Neural cell (in vitro differentiated cells): Measurements from ENCODE around the gene PROM2. TPM values are rescaled to one million over a fixed set of nuclear protein-coding genes. Genes with fewer than 3 reads are reported as not detected.

Experiments used
- H2AFZ ChIP-seq: fragments of 200-600, 300-800 bp; sonication (generic), shearing (Covaris generic); 2 replicates; pipeline ENCODE4 v1.6.0; 2014; ENCODE audit warnings: low read depth, mild to moderate bottlenecking, antibody characterized with exemption, low read length, moderate library complexity
- H3F3A ChIP-seq: fragments of 200-600 bp; shearing (Covaris generic); 2 replicates; pipeline ENCODE4 v1.6.1; 2016; ENCODE audit warnings: mild to moderate bottlenecking, moderate library complexity, mixed read lengths, antibody characterized with exemption, low read length; ENCODE audit not compliant: insufficient read depth, poor library complexity, severe bottlenecking
- H3K27ac ChIP-seq: fragments of 200-600, 300-800 bp; sonication (generic), shearing (Covaris generic); 2 replicates; pipeline ENCODE4 v1.5.1; 2014; ENCODE audit warnings: mild to moderate bottlenecking, low read length, moderate library complexity
- H3K27me3 ChIP-seq: fragments of 300-800, 200-600 bp; sonication (generic), shearing (Covaris generic); 2 replicates; pipeline ENCODE4 v1.6.0; 2014; ENCODE audit warnings: mild to moderate bottlenecking, low read depth, low read length, moderate library complexity; ENCODE audit not compliant: insufficient read depth
- H3K36me3 ChIP-seq: fragments of 300-800, 200-600 bp; sonication (generic), shearing (Covaris generic); 2 replicates; pipeline ENCODE4 v1.5.1; 2014; ENCODE audit warnings: mild to moderate bottlenecking, antibody characterized with exemption, low read length, moderate library complexity; ENCODE audit not compliant: insufficient read depth
- H3K4me2 ChIP-seq: fragments of 300-800, 200-600 bp; sonication (generic), shearing (Covaris generic); 2 replicates; pipeline ENCODE4 v1.6.0; 2014; ENCODE audit warnings: mild to moderate bottlenecking, low read length
- H3K4me3 ChIP-seq: fragments of 300-800, 200-600 bp; sonication (generic), shearing (Covaris generic); 2 replicates; pipeline ENCODE4 v1.5.1; 2014; ENCODE audit warnings: mild to moderate bottlenecking, low read length, moderate library complexity
- H3K79me2 ChIP-seq: fragments of 200-600 bp; shearing (Covaris generic); replicated peaks from 2 replicates; pipeline ENCODE4 v1.6.0; 2014; ENCODE audit warnings: mild to moderate bottlenecking, low read length, moderate library complexity; ENCODE audit not compliant: insufficient read depth
- H3K9ac ChIP-seq: fragments of 300-800, 200-600 bp; sonication (generic), shearing (Covaris generic); 2 replicates; pipeline ENCODE4 v1.6.1; 2016; ENCODE audit warnings: mild to moderate bottlenecking, low read length, mixed read lengths
- H3K9me2 ChIP-seq: fragments of 200-600 bp; shearing (Covaris generic); 2 replicates; pipeline ENCODE4 v1.6.1; 2016; ENCODE audit warnings: mild to moderate bottlenecking, low read length, mixed read lengths; ENCODE audit not compliant: insufficient read depth
- H3K9me3 ChIP-seq: fragments of 200-600, 300-800 bp; sonication (generic), shearing (Covaris generic); 2 replicates; pipeline ENCODE4 v1.6.1; 2016; ENCODE audit warnings: mild to moderate bottlenecking, mixed run types, low read length, moderate library complexity, mixed read lengths
- H4K20me1 ChIP-seq: fragments of 200-600 bp; shearing (Covaris generic); 2 replicates; pipeline ENCODE4 v1.6.1; 2016; ENCODE audit warnings: mild to moderate bottlenecking, mixed run types; ENCODE audit not compliant: insufficient read depth
- EP300 ChIP-seq: fragments of 450-650 bp; conservative IDR thresholded peaks from 2 replicates; pipeline ENCODE4 v1.6.1; 2014; ENCODE audit warnings: antibody characterized with exemption, mild to moderate bottlenecking, moderate library complexity; ENCODE audit not compliant: poor library complexity, severe bottlenecking
- MXI1 ChIP-seq: fragments of 450-650 bp; conservative IDR thresholded peaks from 2 replicates; pipeline ENCODE4 v1.6.1; 2014; ENCODE audit warnings: antibody characterized with exemption, mild to moderate bottlenecking; ENCODE audit not compliant: poor library complexity, severe bottlenecking
- POLR2AphosphoS5 ChIP-seq: IDR thresholded peaks from 2 replicates; pipeline ENCODE4 v1.6.1; 2012
- RAD21 ChIP-seq: fragments of 450-650 bp; conservative IDR thresholded peaks from 2 replicates; pipeline ENCODE4 v1.6.1; 2014; ENCODE audit warnings: antibody characterized with exemption, mild to moderate bottlenecking, moderate library complexity
- SMC3 ChIP-seq: fragments of 450-650 bp; conservative IDR thresholded peaks from 2 replicates; pipeline ENCODE4 v1.6.1; 2014; ENCODE audit warnings: antibody characterized with exemption, mild to moderate bottlenecking, moderate library complexity; ENCODE audit not compliant: poor library complexity
- TAF1 ChIP-seq: IDR thresholded peaks from 2 replicates; pipeline ENCODE4 v1.6.1; 2012; ENCODE audit warnings: low read depth
- polyA plus RNA-seq: library from polyadenylated mRNA; depleted of rRNA; stranded (reverse); fragments of >200 nt; gene quantifications from 2 replicates; pipeline ENCODE4 v1.2.3, GENCODE V29; 2014
- TF ChIP-seq, protein P1 (sequence below): fragments of 450-650 bp; IDR thresholded peaks from 2 replicates; pipeline ENCODE4 v1.5.1; 2014; ENCODE audit warnings: antibody characterized with exemption, mild to moderate bottlenecking, moderate library complexity; ENCODE audit not compliant: poor library complexity, severe bottlenecking
- TF ChIP-seq, protein P2 (sequence below): IDR thresholded peaks from 2 replicates; pipeline ENCODE4 v1.6.1; 2012; ENCODE audit warnings: borderline replicate concordance

PROM2 gene
- polyA plus RNA-seq, 1 donor from 2014 or later, result 2.2 TPM

DNA sequence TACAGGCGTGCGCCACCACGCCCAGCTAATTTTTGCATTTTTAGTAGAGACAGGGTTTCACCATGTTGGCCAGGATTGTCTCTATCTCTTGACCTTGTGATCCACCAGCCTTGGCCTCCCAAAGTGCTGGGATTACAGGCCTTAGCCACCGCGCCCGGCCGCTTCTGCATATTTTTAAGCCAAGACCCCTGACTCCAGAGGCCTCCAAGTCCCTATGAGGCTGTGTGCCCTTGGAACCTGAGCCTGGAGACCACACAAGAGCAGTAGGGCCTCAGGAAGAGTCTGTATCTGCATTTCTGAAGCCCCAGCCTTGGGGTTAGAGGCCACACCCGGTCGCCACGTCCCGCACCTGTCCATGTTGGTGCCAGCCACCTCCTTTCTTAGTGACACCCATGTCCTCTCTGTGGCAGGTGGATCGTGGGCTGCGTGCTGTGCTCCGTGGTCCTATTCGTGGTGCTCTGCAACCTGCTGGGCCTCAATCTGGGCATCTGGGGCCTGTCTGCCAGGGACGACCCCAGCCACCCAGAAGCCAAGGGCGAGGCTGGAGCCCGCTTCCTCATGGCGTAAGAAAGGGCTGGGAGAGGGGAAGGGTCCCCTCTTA, 5.3 kb downstream of the PROM2 start:
- no peaks in the 10 kb centered on the region for H4K20me1 ChIP-seq
- no peaks in the 10 kb centered on the region for H3K9me2 ChIP-seq
- no peak overlapping the region for H3K4me3 ChIP-seq
- no peak overlapping the region for H3K4me2 ChIP-seq
- no peak overlapping the region for H3K27ac ChIP-seq
- TF ChIP-seq, protein P1, sequence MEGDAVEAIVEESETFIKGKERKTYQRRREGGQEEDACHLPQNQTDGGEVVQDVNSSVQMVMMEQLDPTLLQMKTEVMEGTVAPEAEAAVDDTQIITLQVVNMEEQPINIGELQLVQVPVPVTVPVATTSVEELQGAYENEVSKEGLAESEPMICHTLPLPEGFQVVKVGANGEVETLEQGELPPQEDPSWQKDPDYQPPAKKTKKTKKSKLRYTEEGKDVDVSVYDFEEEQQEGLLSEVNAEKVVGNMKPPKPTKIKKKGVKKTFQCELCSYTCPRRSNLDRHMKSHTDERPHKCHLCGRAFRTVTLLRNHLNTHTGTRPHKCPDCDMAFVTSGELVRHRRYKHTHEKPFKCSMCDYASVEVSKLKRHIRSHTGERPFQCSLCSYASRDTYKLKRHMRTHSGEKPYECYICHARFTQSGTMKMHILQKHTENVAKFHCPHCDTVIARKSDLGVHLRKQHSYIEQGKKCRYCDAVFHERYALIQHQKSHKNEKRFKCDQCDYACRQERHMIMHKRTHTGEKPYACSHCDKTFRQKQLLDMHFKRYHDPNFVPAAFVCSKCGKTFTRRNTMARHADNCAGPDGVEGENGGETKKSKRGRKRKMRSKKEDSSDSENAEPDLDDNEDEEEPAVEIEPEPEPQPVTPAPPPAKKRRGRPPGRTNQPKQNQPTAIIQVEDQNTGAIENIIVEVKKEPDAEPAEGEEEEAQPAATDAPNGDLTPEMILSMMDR, result no peak
- TF ChIP-seq SMC3, result no peak
- no peak for TF ChIP-seq MXI1
- no peak for TF ChIP-seq RAD21
- TF ChIP-seq, protein P2, sequence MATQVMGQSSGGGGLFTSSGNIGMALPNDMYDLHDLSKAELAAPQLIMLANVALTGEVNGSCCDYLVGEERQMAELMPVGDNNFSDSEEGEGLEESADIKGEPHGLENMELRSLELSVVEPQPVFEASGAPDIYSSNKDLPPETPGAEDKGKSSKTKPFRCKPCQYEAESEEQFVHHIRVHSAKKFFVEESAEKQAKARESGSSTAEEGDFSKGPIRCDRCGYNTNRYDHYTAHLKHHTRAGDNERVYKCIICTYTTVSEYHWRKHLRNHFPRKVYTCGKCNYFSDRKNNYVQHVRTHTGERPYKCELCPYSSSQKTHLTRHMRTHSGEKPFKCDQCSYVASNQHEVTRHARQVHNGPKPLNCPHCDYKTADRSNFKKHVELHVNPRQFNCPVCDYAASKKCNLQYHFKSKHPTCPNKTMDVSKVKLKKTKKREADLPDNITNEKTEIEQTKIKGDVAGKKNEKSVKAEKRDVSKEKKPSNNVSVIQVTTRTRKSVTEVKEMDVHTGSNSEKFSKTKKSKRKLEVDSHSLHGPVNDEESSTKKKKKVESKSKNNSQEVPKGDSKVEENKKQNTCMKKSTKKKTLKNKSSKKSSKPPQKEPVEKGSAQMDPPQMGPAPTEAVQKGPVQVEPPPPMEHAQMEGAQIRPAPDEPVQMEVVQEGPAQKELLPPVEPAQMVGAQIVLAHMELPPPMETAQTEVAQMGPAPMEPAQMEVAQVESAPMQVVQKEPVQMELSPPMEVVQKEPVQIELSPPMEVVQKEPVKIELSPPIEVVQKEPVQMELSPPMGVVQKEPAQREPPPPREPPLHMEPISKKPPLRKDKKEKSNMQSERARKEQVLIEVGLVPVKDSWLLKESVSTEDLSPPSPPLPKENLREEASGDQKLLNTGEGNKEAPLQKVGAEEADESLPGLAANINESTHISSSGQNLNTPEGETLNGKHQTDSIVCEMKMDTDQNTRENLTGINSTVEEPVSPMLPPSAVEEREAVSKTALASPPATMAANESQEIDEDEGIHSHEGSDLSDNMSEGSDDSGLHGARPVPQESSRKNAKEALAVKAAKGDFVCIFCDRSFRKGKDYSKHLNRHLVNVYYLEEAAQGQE, result no peak
- no peak for TF ChIP-seq TAF1
- TF ChIP-seq POLR2AphosphoS5, result no peak
- H3K27me3 ChIP-seq, result no peaks in the 10 kb centered on the region
- no peaks in the 10 kb centered on the region for H3K36me3 ChIP-seq
- peaks cover 8% of the 10 kb centered on the region for H3K9me3 ChIP-seq
- no peak overlapping the region for H2AFZ ChIP-seq
- no peak overlapping the region for H3K9ac ChIP-seq
- no peaks in the 10 kb centered on the region for H3K79me2 ChIP-seq
- H3F3A ChIP-seq, result no peaks in the 10 kb centered on the region

DNA sequence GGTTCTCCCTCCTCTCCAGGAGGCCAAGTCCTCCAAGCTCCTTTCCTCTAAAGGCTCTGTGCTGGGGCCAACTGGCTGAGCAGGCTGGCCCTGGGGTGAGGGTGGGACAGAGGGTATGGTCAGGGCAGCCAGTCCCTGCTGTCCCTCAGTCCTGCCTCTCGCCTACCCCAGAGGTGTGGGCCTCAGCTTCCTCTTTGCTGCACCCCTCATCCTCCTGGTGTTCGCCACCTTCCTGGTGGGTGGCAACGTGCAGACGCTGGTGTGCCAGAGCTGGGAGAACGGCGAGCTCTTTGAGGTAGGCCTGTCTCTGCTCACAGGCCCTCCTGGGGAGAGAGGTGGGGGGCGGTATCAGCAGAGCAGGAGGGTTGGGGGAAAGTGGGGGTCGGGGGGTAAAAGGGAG, 6.8 kb downstream of the PROM2 start:
- Histone ChIP-seq H3K36me3 (no peaks in the 10 kb centered on the region), H3K9ac (no peak overlapping the region), H3K9me2 (no peaks in the 10 kb centered on the region), H3K4me2 (no peak overlapping the region), H3K27me3 (no peaks in the 10 kb centered on the region), H3K27ac (no peak overlapping the region), H3F3A (no peaks in the 10 kb centered on the region), H4K20me1 (no peaks in the 10 kb centered on the region), H3K79me2 (no peaks in the 10 kb centered on the region), H3K4me3 (no peak overlapping the region), H2AFZ (no peak overlapping the region), H3K9me3 (peaks cover 8% of the 10 kb centered on the region)
- TF ChIP-seq, protein P1, result no peak
- TF ChIP-seq SMC3 (no peak), EP300 (no peak)
